GM23338 (cell line): ENCODE results near the gene ADD3.

ENCODE experiments used
- CTCF ChIP-seq, 2 experiments: fragments of 200-600 bp in 1 of 2; sonication (generic) in 1 of 2; conservative IDR thresholded peaks; 2 replicates each; pipeline versions ENCODE4 v1.5.1 to v1.6.1; 2016 to 2017; ENCODE audit warnings: antibody characterized with exemption in 2 of 2, low read depth in 2 of 2, mild to moderate bottlenecking in 2 of 2, moderate library complexity in 1 of 2
- ETS1 ChIP-seq: IDR thresholded peaks from 2 replicates; pipeline ENCODE4 v1.6.1; 2016; ENCODE audit warnings: antibody characterized with exemption
- EZH2 ChIP-seq: fragments of 200-600 bp; sonication (generic); IDR thresholded peaks from one replicate; pipeline ENCODE4 v1.8.0; 2017; ENCODE audit warnings: antibody characterized with exemption, mild to moderate bottlenecking, low read depth; ENCODE audit not compliant: unreplicated experiment
- EZH2phosphoT487 ChIP-seq: fragments of 200-600 bp; sonication (generic); IDR thresholded peaks from one replicate; pipeline ENCODE4 v1.8.1; 2018; ENCODE audit warnings: antibody characterized with exemption; ENCODE audit not compliant: unreplicated experiment
- NANOG ChIP-seq: IDR thresholded peaks from 2 replicates; pipeline ENCODE4 v1.6.1; 2016; ENCODE audit warnings: antibody characterized with exemption, borderline replicate concordance
- POLR2AphosphoS5 ChIP-seq: IDR thresholded peaks from 2 replicates; pipeline ENCODE4 v1.6.1; 2016; ENCODE audit warnings: antibody characterized with exemption, low read depth
- REST ChIP-seq: IDR thresholded peaks from one replicate; pipeline ENCODE4 v1.6.1; 2018; ENCODE audit warnings: antibody characterized with exemption; ENCODE audit not compliant: unreplicated experiment
- ZNF114 ChIP-seq: fragments of 250-450 bp; sonication (Bioruptor Pico); IDR thresholded peaks from 2 replicates; pipeline ENCODE4 v1.5.0; 2020; ENCODE audit warnings: mild to moderate bottlenecking, moderate library complexity
- ZNF331 ChIP-seq: fragments of 250-450 bp; sonication (Bioruptor Pico); IDR thresholded peaks from 2 replicates; pipeline ENCODE4 v1.5.0; 2020; ENCODE audit warnings: low read depth, mild to moderate bottlenecking, moderate library complexity
- ZNF462 ChIP-seq: fragments of 250-450 bp; sonication (Bioruptor Pico); IDR thresholded peaks from 2 replicates; pipeline ENCODE4 v1.5.0; 2020; ENCODE audit warnings: mild to moderate bottlenecking, moderate library complexity

- TF ChIP-seq EZH2phosphoT487 (no peak), POLR2AphosphoS5 (no peak), CTCF (conservative IDR thresholded peaks at IDR 0.05; ENCODE audit: low read depth in 2 of 2) (no peak), EZH2 (no peak), REST (no peak), ZNF462 (CRISPR knock-in tag) (no peak), NANOG (no peak), ZNF331 (CRISPR knock-in tag) (no peak), ETS1 (no peak), ZNF114 (CRISPR knock-in tag) (no peak)
Measured at GRCh38 chr10:110167149-110167548, 159.4 kb downstream of the ADD3 start.
